GM12878 (cell line): ENCODE results near the gene SEC14L1. TPM values are rescaled to one million over a fixed set of nuclear protein-coding genes. Genes with fewer than 3 reads are reported as not detected.

Experiments
- ATAC-seq: fragments of 200-7000 bp; cut with Tn5 transposase; 3 replicates; pipeline ENCODE4 v1.9.1; 2020; ENCODE audit warnings: mild to moderate bottlenecking, moderate library complexity
- BruUV-seq: library from RNA; stranded (reverse); fragments of 400-500 nt; replicated peaks from 2 replicates; lab custom pipeline; 2021; lab: Mats Ljungman, UMichigan
- CTCF ChIA-PET: fragments of 300-600 bp; sonication (Branson Sonifier 250); formaldehyde crosslinking; extraction: SDS; loops from one replicate; lab custom pipeline; 2021; ENCODE audit warnings: inconsistent platforms; lab: Yijun Ruan, JAX
- POLR2A ChIA-PET: fragments of 350-600 bp; formaldehyde crosslinking; extraction: SDS; loops from one replicate; lab custom pipeline; 2021; ENCODE audit warnings: inconsistent platforms; lab: Charles Lee
- RAD21 ChIA-PET: fragments of 300-600 bp; sonication (Branson Sonifier 250); formaldehyde crosslinking; loops from one replicate; lab custom pipeline; 2023; ENCODE audit warnings: antibody characterized with exemption; ENCODE audit not compliant: unreplicated experiment; lab: Charles Lee
- SMC1A ChIA-PET: fragments of 300-600 bp; sonication (Branson Sonifier 250); formaldehyde crosslinking; loops from one replicate; lab custom pipeline; 2023; ENCODE audit not compliant: unreplicated experiment, uncharacterized antibody; lab: Charles Lee
- DNase-seq: peaks from one replicate; pipeline ENCODE4 v3.0.0-alpha.2; 2011; ENCODE audit warnings: low read depth, low spot score
- FAIRE-seq: peaks from 3 replicates; lab custom pipeline; 2011; peaks lifted over from hg19 to GRCh38; lab: Jason Lieb, UNC
- H2AFZ ChIP-seq: 2 replicates; pipeline ENCODE4 v1.6.0; 2011; ENCODE audit warnings: low read depth, low read length, control low read depth; ENCODE audit not compliant: control insufficient read depth
- H3K27ac ChIP-seq: 2 replicates; pipeline ENCODE4 v1.5.1; 2011; ENCODE audit warnings: control low read depth; ENCODE audit not compliant: control insufficient read depth, insufficient read depth
- H3K27me3 ChIP-seq, 2 experiments: replicated peaks in 1 of 2; 2 replicates each; pipeline versions ENCODE4 v1.6.0 to v1.6.1; 2011; ENCODE audit warnings: low read length in 1 of 2; ENCODE audit not compliant: control insufficient read depth in 2 of 2, insufficient read depth in 2 of 2
- H3K36me3 ChIP-seq, 2 experiments: 2 replicates each; pipeline ENCODE4 v1.5.1; 2011; ENCODE audit warnings: low read length in 1 of 2; ENCODE audit not compliant: control insufficient read depth in 2 of 2, insufficient read depth in 2 of 2
- H3K4me1 ChIP-seq: 2 replicates; pipeline ENCODE4 v1.6.1; 2011; ENCODE audit warnings: mild to moderate bottlenecking, low read length, moderate library complexity, mixed read lengths; ENCODE audit not compliant: control insufficient read depth, insufficient read depth
- H3K4me2 ChIP-seq: 2 replicates; pipeline ENCODE4 v1.6.0; 2011; ENCODE audit warnings: control low read depth; ENCODE audit not compliant: control insufficient read depth, insufficient read depth
- H3K4me3 ChIP-seq: fragments of 200-600 bp; sonication (generic); 2 replicates; pipeline ENCODE4 v1.5.1; 2016
- H3K79me2 ChIP-seq: 2 replicates; pipeline ENCODE4 v1.6.0; 2011; ENCODE audit warnings: low read length; ENCODE audit not compliant: control insufficient read depth, insufficient read depth
- H3K9ac ChIP-seq: 2 replicates; pipeline ENCODE4 v1.8.0; 2011; ENCODE audit warnings: low read length, control low read depth, mixed read lengths; ENCODE audit not compliant: control insufficient read depth, insufficient read depth
- H3K9me3 ChIP-seq: replicated peaks from 3 replicates; pipeline ENCODE4 v1.5.1; 2011; ENCODE audit warnings: mild to moderate bottlenecking, low read length; ENCODE audit not compliant: control insufficient read depth, insufficient read depth
- H4K20me1 ChIP-seq: 2 replicates; pipeline ENCODE4 v1.6.0; 2011; ENCODE audit not compliant: control insufficient read depth, insufficient read depth
- BACH1 ChIP-seq: fragments of 450-650 bp; IDR thresholded peaks from 2 replicates; pipeline ENCODE4 v1.6.1; 2017; ENCODE audit warnings: mild to moderate bottlenecking, borderline replicate concordance
- BRCA1 ChIP-seq: IDR thresholded peaks from 2 replicates; pipeline ENCODE4 v1.6.1; 2011; ENCODE audit warnings: low read depth, low read length, improper control_type of control experiment
- CHD4 ChIP-seq: fragments of 200-600 bp; sonication (generic); IDR thresholded peaks from 2 replicates; pipeline ENCODE4 v1.6.1; 2016; ENCODE audit warnings: mild to moderate bottlenecking
- CREB1 ChIP-seq: IDR thresholded peaks from 2 replicates; pipeline ENCODE4 v1.6.1; 2012; ENCODE audit warnings: low read depth, mild to moderate bottlenecking, inconsistent platforms
- IKZF2 ChIP-seq, 2 experiments: fragments of 450-650 bp; IDR thresholded peaks; 2 replicates each; pipeline ENCODE4 v1.6.1; 2017; ENCODE audit warnings: mild to moderate bottlenecking in 2 of 2, moderate library complexity in 2 of 2
- MYC ChIP-seq: IDR thresholded peaks from 2 replicates; pipeline ENCODE4 v1.6.1; 2011; ENCODE audit warnings: mild to moderate bottlenecking, low read length, moderate library complexity, inconsistent platforms; ENCODE audit not compliant: insufficient read depth, insufficient replicate concordance, insufficient read length, severe bottlenecking
- NR2F1 ChIP-seq: fragments of 450-650 bp; conservative IDR thresholded peaks from 2 replicates; pipeline ENCODE4 v1.6.1; 2017; ENCODE audit warnings: mild to moderate bottlenecking
- PAX5 ChIP-seq: IDR thresholded peaks from 2 replicates; pipeline ENCODE4 v1.6.1; 2011; ENCODE audit warnings: low read depth, low read length, borderline replicate concordance
- SMARCA5 ChIP-seq: fragments of 450-650 bp; IDR thresholded peaks from 2 replicates; pipeline ENCODE4 v1.6.1; 2017; ENCODE audit warnings: mild to moderate bottlenecking
- USF2 ChIP-seq: IDR thresholded peaks from 2 replicates; pipeline ENCODE4 v1.6.1; 2011; ENCODE audit warnings: low read depth, low read length, improper control_type of control experiment, borderline replicate concordance
- WGBS: methylation state at CpG from one replicate; pipeline ENCODE4 v1.1.6; 2016; ENCODE audit warnings: low lambda C conversion rate; ENCODE audit not compliant: insufficient replicate concordance, insufficient coverage; ENCODE audit errors: missing lambda C conversion rate; 5-methylcytosine and 5-hydroxymethylcytosine counted together
- in situ Hi-C: fragments of 300-500 bp; cut with MboI; formaldehyde crosslinking; loops from 9 replicates; pipeline ENCODE4 v1.14.3; 2018; ENCODE audit warnings: mixed read lengths
- intact Hi-C: fragments of 100-400 bp; cut with micrococcal nuclease; formaldehyde crosslinking; loops from one replicate; pipeline ENCODE4 v1.14.2; 2022; ENCODE audit not compliant: unreplicated experiment
- polyA plus RNA-seq, 11 experiments: library from polyadenylated mRNA; depleted of rRNA in 4 of 11; unstranded in 6 of 11; stranded (reverse) in 5 of 11; fragments of >200 nt; fragmentation: Nextera tagmentation in 4 of 11; fragmentation: Illumina TruSeq in 1 of 11; extraction: Ambion mirVana in 4 of 11; extraction: Trizol in 1 of 11; gene quantifications; 1 replicate in 1 of 11; 2 replicates in 10 of 11; pipeline versions ENCODE4 v1.2.1 to v1.2.3, GENCODE V29; 2011 to 2016; ENCODE audit warnings: inconsistent platforms in 2 of 11, missing spikeins in 2 of 11, low read depth in 1 of 11
- total RNA-seq, 4 experiments: library from RNA; depleted of rRNA in 3 of 4; stranded (reverse); fragments of >200 nt in 3 of 4; fragmentation: Illumina TruSeq in 1 of 4; extraction: Trizol in 1 of 4; gene quantifications; 2 replicates each; pipeline versions ENCODE4 v1.2.1 to v1.2.3, GENCODE V29; 2013 to 2021

Gene SEC14L1
- total and polyA plus RNA-seq, 10 of the 15 experiments (the other 5 are each of a cell fraction or from before 2014, with no cell fraction given), result 6.3 to 66.1 (median 33.5) TPM

- TF ChIP-seq NR2F1 (no peak), CHD4 (no peak), IKZF2 (IDR thresholded peaks at IDR 0.05) (no peak), MYC (no peak), BRCA1 (no peak), SMARCA5 (no peak), CREB1 (no peak), USF2 (no peak), BACH1 (no peak), PAX5 (no peak)
- Histone ChIP-seq H3K27me3 (no peaks in the 10 kb centered on the region), H3K4me3 (no peak overlapping the region), H4K20me1 (no peaks in the 10 kb centered on the region), H2AFZ (no peak overlapping the region), H3K36me3 (no peaks in the 10 kb centered on the region), H3K4me1 (peaks cover 3% of the 10 kb centered on the region; the same call in 1 of the 2 replicates), H3K79me2 (no peaks in the 10 kb centered on the region), H3K9me3 (no peaks in the 10 kb centered on the region), H3K9ac (no peak overlapping the region), H3K27ac (no peak overlapping the region), H3K4me2 (no peak overlapping the region)
- no peak for ATAC-seq
- CTCF ChIA-PET, result interaction anchor here (1.1 kb wide), 1 partner anchor 9 kb away, joined by 3 read pairs; no protein-coding TSS in a partner anchor
- in situ Hi-C loops, result no loop called here
- RAD21 ChIA-PET, result no interaction called here
- POLR2A ChIA-PET, result no interaction called here
- SMC1A ChIA-PET, result interaction anchor here (0.7 to 1.1 kb wide), 2 partner anchors 10 to 14 kb away, joined by 3 read pairs; no protein-coding TSS in a partner anchor
- BruUV-seq, result no TSS peak
- no peak for DNase-seq
- 69% methylated on average over 10 of the region's 10 CpGs for WGBS
- intact Hi-C loops, result no loop called here
- no peak for FAIRE-seq
Observed at GRCh38 chr17:77119668-77120301, 21.0 kb upstream of the SEC14L1 start.
